GM18867 (cell line): Measurements from ENCODE around the gene C1orf105.
A peak's percentile ranks its signal among the peaks of the same experiment; 100 is the strongest.
"Not testable (repeated sequence)": the region's sequence is repeated elsewhere in the genome, so short reads cannot be mapped to it uniquely, and the experiment has no call there.

Experiments
- ATAC-seq: cut with Tn5 transposase; IDR thresholded peaks from one replicate; pipeline ENCODE4 v1.9.1; 2021; ENCODE audit warnings: mild to moderate bottlenecking, moderate library complexity; ENCODE audit not compliant: unreplicated experiment

The C1orf105 gene, protein sequence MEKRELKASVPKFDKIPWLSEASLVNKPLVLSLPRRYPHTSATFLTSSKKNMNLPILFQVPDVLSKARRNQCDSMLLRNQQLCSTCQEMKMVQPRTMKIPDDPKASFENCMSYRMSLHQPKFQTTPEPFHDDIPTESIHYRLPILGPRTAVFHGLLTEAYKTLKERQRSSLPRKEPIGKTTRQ

DNA sequence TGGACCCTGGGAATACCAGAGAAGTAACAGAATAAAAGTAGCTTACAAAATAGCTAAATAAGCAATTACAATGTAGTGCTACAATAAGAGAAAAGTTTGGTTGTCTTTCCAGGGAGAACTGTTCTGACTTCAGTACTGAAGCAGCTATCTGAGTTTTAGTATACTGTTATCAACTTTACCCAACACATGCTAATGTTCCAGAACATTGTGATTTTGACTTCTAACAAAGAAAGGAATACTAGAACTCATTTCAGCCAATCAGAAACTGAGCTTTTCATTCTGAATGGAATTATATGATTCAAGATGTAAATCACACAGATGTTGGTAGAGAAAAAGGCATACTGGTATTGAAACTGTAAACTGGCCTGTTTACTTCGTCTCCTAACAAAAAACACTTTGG lies at the start of gene C1orf105:
TSS of gene C1orf105 (plus strand) at position 301 of the 400 bp plus-strand sequence. CDS start 201 bp downstream, outside the sequence.
- ATAC-seq: no peak

DNA sequence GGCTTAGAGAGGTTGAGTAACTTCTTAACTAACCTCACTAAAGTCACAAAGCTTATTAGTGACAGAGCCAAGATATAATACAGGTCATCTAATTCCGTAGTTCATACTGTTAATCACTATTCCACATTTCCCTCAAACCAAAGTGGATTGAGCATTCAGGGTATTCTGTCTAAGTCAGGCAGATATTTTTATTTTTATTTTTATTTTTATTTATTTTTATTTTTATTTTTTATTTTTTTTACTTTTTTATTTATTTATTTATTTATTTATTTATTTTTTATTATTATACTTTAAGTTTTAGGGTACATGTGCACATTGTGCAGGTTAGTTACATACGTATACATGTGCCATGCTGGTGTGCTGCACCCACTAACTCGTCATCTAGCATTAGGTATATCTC lies 48.8 kb upstream of the C1orf105 start:
- not testable (repeated sequence) for ATAC-seq

DNA sequence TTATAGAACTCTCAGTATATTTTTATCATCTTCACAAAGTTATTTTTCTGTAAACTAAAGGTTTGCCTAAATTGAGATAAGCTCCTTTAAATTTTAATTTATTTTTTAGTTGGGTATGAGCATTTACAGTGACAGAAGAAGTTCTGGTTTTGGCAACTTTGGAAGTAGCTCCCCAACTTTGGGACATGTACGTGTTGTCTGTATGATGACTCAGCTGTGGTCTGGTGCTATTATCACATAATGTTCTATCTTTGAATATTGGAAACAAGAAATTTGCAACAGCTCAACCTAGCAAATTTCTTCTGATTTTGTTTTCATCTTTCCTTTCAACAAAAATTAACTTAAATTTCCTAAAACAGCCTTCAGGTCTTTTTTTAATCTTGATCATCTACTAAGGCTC lies 46.6 kb upstream of the C1orf105 start:
- ATAC-seq: no peak

DNA sequence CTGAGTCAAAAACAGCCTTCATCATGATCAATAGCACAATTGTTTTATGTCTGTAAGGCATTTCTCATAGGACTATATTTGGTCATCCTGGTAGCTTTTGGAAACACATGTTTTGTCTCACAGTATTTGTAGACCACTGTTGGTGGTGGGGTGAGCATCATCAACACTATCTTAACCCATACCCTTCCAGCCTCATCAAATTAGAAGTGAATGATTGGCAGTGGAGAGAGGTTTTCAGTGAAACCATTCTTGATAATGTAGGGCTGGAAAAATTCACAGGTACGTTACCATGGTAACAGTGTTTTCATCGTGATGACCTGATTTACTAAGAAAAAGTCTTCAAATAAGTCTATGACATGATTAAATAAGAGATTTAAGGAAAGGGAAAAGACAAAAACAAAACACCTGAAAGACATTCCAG lies 45.3 kb upstream of the C1orf105 start:
- ATAC-seq: no peak

DNA sequence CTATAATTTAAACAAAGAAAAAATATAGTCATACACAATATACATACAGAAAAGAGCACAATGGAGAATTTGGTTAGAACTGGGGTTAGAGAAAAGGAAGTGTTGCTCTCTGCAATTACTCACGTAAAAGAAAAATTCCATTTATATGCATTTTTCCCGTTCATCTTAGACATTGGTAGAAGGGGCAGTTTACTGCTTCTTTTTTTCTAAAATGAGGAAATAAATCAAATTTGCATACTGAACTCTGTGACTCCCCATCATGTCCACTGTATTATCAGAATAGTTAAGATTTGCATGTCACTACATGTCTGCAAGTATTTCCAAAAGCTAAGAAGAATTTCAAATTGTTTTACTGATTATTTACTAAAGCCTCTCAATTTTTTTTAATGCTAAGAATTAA lies 44.1 kb upstream of the C1orf105 start:
- no peak for ATAC-seq

DNA sequence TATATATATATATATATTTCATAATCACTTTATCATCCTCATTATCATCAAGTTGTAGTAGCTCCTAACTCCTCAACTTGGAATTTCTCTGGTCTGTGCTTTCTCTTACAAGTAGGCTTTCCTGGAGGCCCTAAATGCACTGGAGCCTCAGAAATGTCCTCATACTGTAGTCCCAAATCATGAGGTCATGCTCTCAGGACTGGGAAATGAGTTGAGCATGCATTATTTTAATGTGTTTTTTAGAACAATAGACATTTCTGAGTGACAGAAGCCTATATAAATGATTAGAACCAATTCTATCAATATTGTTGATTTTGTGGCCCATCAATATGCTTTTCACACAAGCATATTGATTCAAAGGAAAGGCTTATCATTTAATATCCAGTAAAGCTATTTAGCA lies 42.9 kb upstream of the C1orf105 start:
- ATAC-seq: no peak

DNA sequence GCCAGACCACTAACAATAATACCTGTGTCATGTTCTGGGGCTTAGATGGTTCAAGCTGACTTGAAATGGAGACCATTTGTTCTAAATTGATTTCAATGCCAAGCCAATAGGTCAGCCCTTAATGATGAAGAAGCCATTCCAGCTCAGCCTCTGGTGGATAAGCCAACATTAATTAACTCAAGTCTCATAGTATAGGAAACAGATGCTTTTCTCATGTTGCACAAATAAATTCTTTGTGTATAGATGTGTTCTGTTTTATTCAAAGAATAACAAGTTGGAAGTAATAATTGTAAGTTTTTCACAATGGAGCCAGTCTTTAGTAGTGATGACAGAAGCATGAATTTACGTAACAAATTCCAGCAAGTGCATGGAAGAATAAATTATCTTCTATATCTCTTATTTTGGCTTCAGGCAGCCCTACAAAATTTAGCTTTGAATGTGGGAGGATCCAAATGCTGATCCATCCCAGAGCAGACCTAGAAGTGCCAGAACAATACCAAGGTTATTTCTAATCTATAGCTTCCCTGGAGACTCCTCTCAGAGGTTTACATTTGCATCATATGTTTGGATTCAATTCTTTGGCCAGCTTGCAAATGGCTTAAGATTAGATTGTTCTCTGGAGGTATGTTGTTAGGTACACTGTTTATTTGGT lies 42.2 kb upstream of the C1orf105 start:
- ATAC-seq: no peak

DNA sequence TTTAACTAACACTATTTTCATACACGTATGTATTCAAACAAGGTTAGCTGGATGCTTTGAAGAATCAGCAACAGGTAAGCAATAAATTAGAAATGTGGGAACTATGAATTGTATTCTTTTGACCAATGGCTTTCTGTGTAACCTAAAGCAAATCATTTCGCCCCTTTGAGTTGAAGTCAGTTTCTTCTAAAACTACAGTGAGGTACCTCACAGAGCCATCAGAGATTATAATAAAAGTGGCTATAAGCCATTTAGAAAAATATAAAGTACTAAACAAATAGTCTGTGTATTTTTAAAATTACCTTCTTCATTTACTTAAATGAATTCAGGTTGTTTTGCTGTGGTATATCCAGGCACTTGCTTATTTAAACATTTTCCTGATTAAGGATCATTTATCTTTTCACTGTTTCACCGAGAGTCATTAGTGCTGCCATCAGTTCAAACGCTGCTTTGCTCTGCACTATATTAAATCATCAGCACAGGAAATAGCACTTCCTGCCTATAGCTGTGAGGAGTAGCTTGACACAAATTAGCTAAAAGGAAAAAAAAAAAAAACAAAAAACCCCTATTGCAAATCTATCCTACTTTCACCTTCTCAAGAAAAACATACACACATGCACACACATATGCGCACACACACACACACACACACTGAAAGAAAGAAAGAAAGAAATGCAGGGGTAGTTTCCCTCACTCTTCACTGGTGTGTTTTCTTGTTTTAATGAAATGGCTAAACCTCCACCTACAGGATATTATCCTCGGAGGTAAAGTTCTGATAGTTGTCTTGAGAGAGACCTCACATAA lies 39.8 kb upstream of the C1orf105 start:
- ATAC-seq: peak; percentile 88

DNA sequence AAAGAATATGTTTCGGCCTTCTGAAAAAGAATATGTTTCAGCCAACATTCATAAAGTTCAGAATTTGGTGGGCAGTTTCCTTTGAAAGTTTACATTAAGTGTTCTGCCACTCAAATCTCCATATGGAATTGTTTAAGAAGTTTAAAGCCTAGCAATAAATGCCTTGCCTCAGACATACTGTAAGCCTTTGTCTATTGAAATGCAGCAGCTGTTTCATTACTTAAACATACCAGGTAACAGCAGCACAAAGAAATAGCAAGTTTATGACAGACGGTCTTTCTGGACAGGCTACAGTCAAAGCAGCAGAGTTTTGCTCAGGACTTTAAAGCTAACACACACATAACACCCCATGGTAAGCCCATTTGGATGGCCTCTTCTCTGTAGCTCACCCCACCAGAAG lies 38.5 kb upstream of the C1orf105 start:
- ATAC-seq: no peak

DNA sequence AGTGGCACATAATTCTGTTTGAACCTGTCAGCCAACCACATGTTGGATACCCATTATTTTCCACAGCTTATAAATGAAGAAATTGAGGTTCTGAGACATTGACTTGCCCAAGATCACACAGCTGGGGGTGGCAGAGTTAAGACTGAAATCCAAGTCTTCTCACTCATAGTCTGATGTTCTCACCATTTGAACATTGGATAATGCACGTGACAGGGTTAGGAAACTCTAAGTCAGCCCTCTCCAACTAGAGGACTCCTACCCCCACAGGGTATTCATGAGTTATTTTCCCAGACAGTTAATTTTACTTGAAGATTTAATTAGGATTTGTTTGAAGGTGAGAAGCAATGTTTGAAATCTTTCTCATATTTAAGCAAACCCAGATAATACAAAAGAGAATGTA lies 38.1 kb upstream of the C1orf105 start:
- no peak for ATAC-seq

DNA sequence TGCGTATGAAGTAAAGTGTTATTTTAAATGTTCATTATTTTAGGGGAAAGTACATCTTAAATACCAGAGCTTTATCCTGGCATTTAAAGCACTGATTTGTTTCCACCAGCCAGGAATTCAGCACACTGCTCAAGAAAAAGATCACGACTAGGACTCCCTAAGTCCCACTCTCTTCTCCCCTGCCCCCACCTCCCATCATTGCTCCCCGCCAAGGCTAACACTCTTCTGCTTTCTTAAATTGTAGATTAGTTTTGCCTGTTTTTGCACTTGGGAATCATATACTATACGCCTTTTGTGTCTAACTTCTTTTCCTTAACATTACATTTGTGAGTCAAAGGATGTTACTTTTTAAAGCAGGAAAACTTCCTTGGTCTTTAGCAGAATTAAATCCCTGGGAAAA lies 37.5 kb upstream of the C1orf105 start:
- ATAC-seq: no peak

DNA sequence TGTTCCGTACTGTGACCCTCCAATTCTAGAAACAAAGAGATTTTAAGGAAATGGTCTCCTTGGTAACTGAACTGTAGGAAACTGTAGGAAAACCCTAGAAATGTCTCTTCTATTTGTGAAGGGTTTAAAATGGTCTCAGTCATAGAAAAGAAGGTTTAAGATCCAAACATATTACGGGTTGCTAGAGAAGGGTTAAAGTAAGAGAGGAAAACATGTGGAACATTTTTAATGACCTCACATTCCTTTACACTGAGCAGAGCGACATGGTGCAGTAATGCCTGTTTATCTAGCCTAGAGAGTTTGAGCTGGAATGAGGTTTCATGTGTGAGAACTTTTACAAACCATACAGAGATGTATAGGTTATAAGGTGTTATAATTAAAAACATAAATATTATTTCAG lies 36.9 kb upstream of the C1orf105 start:
- no peak for ATAC-seq

DNA sequence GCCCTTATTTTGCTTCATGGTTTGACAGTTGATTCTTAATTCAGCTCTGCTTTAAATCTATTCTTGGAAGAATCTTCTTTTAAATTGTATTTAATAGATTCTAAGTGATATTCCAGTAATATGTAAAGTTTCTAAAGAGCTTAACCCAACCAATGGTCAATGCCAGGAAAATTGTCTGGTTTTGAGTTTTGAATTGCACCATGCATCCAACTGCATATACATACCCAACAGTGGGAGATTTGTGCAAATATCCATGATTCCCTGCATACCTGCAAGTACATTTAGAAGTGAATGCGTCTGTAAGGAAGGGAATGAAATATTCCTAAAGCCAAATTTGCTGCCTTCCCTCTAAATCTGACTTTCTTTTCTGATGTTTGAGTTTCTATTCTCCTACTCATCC lies 35.8 kb upstream of the C1orf105 start:
- ATAC-seq: no peak

DNA sequence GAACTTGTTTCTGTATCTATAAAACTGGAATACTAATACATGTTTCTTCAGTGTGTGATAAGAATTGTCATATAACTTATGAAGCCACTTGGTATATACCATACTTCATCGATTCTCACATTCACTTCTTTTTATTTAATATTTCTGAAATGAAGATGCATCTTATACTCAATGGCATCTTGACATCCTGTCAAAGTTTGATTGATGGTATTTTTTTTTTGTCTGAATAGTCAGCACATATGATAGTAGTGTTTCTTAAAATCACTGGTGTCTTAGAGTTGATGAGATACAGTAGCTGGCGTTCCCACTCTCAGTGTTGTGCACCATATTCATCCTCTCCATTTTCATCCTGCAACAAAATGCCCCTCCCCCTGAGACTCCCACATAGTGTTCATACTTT lies 34.4 kb upstream of the C1orf105 start:
- no peak for ATAC-seq

DNA sequence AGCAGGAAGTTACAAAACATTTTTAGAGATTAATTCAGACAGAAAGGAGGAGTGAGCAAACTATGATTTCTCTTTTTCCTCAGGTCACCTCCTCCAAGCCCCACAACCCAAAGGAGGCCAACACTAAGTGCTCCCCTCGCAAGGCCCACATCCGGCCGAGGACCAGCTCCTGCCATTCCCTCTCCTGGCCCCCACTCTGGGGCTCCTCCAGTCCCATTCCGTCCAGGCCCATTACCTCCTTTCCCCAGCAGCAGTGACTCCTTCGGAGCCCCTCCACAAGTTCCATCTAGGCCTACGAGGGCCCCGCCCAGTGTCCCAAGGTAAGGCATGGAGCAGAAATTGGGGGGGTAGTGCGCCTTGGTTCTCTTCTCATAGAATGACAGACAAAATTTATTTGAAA lies 32.0 kb upstream of the C1orf105 start:
- no peak for ATAC-seq

DNA sequence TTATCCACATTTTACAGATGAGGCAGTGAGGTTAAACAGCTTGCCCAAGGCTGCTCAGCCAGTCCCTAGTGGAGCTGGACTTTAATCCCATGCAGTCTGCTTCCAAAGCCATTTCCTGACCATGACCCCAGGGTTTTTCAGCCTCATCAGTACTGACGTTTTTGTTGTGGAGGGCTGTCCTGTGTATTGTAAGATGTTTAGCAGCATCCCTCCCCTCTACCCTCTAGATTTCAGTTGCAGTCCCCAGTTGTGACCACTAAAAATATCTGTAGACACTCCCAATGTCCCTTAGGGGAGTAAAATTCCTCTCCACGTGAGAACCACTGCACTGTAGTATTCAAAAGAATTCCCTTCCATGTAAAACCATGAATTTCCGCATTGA lies 30.2 kb upstream of the C1orf105 start:
- no peak for ATAC-seq

DNA sequence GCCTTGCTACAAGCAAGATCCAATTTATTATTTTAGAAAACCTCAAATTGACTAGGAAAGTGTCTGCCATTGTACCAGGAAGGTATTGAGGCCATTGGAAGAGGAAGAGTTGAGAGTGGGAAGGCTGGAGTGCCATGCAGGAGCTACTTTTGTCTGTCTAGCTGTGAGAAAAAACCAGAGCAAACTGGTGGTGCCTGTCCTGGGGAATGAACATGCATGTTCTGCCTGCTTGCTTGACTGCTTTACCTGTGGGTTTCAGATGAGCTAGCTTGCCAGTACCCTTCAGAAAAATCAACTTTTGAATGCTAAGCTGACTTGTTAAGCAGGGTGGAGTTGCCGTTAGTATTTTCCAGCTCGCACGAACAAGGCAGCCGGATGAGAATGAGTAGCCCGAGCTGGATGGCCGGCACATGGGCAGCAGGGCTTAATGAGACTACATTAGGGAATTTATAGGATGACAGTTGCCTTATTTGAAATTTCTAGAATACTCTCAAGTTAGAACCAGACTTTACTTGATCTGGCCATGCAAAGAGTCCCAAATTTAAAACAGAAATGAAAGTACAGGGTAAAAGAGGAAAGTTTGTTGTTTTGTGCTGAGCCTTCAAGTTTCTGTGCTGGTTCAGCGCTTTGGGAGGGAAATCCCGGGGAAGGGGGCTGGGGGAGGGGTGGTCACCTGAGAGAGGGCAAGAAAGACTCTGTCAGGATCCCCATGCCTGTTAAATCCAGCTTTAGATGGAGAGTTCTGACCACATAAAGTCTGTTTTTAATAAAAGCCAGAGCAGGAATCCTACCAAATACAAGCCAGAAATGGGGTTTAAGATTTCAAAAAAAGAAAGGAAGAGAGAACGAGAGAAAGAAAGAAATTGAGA lies 29.6 kb upstream of the C1orf105 start:
- peak; percentile 59 for ATAC-seq

DNA sequence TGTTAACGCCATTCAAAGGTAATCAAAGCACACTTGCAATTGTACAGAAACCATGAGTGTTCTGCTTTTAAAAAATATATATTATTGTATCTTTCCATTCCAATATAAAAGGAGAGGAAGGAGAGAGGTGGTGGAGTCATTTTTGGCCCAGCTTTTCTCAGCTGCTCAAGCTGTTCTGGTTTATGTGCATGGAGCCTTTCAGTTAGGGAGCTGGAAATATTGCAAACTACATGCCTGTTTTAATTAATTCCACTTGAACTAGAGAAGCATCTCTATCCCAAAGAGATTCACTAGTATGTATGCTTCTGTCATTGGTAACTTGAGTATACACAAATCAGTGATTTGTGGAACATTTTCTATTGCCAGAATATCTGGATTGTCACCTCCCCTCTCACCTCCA lies 28.5 kb upstream of the C1orf105 start:
- no peak for ATAC-seq

DNA sequence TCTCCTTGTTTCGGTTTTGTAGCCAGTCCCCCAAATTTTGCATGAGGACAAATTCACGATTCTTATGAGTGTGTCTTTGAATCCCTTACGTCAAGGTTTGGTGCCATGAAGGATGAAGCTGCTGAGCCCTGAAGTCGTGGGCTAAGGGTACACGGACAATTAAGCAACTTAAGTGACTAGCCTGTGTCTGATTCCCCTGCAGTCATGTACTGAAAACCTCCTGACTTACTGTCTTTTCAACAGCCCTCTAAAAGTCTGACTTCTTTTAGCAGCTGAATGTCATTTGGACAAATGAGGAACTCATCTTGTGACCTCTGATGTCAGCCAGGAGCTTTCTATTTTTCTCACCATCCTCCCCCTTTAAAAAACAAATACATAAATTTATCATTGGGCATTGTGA lies 27.1 kb upstream of the C1orf105 start:
- no peak for ATAC-seq

DNA sequence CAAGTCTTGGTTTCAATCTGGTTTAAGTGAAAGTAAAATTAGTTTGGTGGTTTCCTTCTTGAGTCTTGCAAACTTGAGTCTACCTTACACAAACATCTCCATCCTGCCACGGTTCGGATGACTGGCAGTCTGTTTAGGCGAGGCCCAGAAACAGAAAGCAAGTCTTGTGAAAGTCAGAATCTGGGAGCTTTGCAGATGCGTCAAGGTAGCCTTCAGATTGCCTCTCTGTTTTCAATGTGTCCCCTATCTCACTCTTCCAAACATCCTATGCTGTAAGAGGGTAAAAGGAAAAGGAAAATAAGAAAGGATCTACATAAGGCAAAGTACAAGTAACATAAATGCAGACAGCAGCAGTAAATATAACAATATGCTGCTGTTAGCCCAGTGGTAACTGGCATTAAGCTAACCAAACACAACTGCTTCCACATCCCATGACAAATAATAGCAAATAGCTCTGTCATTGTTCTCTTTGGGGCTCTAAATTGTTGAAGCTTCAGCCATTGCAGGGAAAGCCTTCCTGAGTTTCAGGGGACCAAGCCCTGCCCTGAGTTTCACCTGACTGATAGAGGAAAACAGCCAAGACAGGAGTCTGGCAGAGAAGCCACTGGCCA lies 26.2 kb upstream of the C1orf105 start:
- peak; percentile 83 for ATAC-seq

DNA sequence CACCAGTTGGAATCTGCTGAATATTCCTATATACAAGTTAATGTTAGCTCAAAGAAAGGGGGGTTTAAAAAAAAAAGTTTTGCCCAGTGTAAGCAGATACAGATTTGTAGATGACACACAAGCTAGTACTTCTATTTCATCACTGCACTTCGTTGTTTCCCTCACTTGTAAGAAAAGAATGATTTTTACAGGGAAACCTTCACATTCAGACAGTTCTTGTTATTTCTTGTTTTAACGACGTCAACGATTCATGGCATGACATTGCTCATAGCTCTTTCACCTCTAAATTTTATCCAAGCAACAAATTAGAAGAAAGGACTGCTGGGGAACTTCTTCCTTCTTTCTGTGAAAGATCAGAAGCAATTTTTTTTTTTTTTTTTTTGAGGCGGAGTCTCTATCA lies 25.7 kb upstream of the C1orf105 start:
- no peak for ATAC-seq
